Osteocyte (in vitro differentiated cells): ENCODE data around the gene STT3B. TPM values are rescaled to one million over a fixed set of nuclear protein-coding genes. Genes with fewer than 3 reads are reported as not detected.

ENCODE experiments used
- DNase-seq: peaks from one replicate; pipeline ENCODE4 v3.0.0; 2021; ENCODE audit warnings: mixed read lengths; ENCODE audit not compliant: unreplicated experiment; ENCODE audit errors: extremely low spot score
- H3K27ac Mint-ChIP-seq: one replicate; pipeline ENCODE4 v1.8.0; 2021; ENCODE audit warnings: mild to moderate bottlenecking, mixed read lengths; ENCODE audit not compliant: unreplicated experiment
- H3K27me3 Mint-ChIP-seq: one replicate; pipeline ENCODE4 v1.8.0; 2021; ENCODE audit warnings: mixed read lengths; ENCODE audit not compliant: unreplicated experiment
- H3K36me3 Mint-ChIP-seq: one replicate; pipeline ENCODE4 v1.8.0; 2021; ENCODE audit warnings: mixed read lengths; ENCODE audit not compliant: unreplicated experiment
- H3K4me1 Mint-ChIP-seq: one replicate; pipeline ENCODE4 v1.8.0; 2021; ENCODE audit warnings: mixed read lengths; ENCODE audit not compliant: unreplicated experiment
- H3K4me3 Mint-ChIP-seq: one replicate; pipeline ENCODE4 v1.8.0; 2021; ENCODE audit warnings: mild to moderate bottlenecking, moderate library complexity, mixed read lengths; ENCODE audit not compliant: unreplicated experiment
- H3K9me3 Mint-ChIP-seq: one replicate; pipeline ENCODE4 v1.8.0; 2021; ENCODE audit warnings: mixed read lengths; ENCODE audit not compliant: unreplicated experiment
- total RNA-seq: library from RNA; stranded (reverse); gene quantifications from 2 replicates; pipeline ENCODE4 v1.2.1, GENCODE V29; 2021
- TF ChIP-seq, protein P1 (sequence below): fragments of 200-600 bp; sonication (generic); IDR thresholded peaks from 2 replicates; pipeline ENCODE4 v1.5.0; 2021; ENCODE audit warnings: antibody characterized with exemption, mild to moderate bottlenecking, moderate library complexity

Gene STT3B
- total RNA-seq, 1 donor from 2014 or later: 98.7 TPM

DNA sequence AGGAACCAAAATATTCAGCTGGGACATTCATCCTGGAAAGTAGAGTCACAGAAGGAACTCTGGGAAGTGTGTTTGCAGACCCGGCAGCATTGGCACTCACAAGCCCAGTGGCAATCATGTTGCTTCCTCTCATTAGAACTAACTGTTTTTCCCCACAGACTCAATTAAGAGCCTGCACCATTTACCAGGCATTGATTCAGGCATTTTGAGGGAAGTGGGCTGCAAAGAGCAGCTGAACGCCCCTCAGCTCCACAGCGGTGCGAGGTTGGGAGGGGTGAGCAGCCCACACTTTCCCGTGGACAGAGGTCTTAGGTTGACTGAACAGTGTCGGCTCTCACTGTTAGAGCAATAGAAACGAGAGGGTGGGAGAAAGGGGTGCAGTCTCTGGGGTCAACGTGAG is 143.8 kb downstream of the STT3B start:
- Mint-ChIP-seq H3K4me1 (peaks cover 10% of the 10 kb centered on the region), H3K27ac (no peak overlapping the region), H3K4me3 (no peak overlapping the region), H3K9me3 (no peaks in the 10 kb centered on the region), H3K36me3 (peaks cover 6% of the 10 kb centered on the region), H3K27me3 (no peaks in the 10 kb centered on the region)
- TF ChIP-seq, protein P1, sequence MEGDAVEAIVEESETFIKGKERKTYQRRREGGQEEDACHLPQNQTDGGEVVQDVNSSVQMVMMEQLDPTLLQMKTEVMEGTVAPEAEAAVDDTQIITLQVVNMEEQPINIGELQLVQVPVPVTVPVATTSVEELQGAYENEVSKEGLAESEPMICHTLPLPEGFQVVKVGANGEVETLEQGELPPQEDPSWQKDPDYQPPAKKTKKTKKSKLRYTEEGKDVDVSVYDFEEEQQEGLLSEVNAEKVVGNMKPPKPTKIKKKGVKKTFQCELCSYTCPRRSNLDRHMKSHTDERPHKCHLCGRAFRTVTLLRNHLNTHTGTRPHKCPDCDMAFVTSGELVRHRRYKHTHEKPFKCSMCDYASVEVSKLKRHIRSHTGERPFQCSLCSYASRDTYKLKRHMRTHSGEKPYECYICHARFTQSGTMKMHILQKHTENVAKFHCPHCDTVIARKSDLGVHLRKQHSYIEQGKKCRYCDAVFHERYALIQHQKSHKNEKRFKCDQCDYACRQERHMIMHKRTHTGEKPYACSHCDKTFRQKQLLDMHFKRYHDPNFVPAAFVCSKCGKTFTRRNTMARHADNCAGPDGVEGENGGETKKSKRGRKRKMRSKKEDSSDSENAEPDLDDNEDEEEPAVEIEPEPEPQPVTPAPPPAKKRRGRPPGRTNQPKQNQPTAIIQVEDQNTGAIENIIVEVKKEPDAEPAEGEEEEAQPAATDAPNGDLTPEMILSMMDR: no peak
- no peak for DNase-seq

DNA sequence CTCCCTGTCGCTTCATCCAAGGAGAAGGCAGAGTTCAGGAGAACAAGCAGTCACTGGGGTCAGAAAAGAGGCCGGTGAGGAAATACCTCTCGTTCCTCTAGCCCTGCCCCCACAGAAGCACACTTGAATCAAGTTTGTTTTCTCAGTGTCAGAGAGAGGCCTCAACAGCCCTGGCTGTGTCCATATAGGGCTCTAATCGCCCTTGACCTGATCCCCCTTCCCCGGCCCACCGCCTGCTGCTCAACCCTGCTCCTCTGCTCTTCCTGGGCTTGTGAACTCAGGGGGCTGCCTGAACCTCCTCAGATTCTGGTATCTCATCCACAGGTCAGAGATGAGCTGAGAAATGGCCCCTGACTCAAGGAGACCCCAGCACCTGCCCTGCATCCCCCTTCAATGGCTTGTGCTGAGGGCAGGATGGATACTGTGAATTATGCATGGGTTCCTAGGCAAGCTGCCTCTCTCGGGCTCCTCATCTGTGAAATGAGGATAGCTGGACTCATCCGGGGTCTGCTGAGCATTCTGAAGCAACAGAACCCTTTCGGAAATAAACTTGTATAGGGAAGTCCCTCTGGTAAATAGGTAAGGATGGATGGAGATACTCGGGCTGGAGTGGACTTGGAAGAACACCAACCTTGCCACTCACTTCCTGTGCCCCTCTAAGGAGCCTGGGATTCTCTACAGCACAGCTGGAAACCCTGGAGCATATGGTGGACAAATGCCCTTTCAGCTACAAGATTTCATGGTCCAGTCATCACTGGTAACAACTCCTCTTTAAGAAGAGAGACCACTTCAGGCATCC is 147.5 kb downstream of the STT3B start:
- H3K9me3 Mint-ChIP-seq: no peaks in the 10 kb centered on the region
- TF ChIP-seq, protein P1: no peak
- H3K27ac Mint-ChIP-seq: no peak overlapping the region
- H3K36me3 Mint-ChIP-seq: peaks cover 25% of the 10 kb centered on the region
- no peak overlapping the region for H3K4me3 Mint-ChIP-seq
- H3K4me1 Mint-ChIP-seq: peaks cover 10% of the 10 kb centered on the region
- H3K27me3 Mint-ChIP-seq: no peaks in the 10 kb centered on the region
- peak; percentile 73 for DNase-seq
